DMS53 treated with DMSO at 0.1 percent for 48 hours (cell line): Measurements from ENCODE around the gene TMCC1.
"Not testable (repeated sequence)": the region's sequence is repeated elsewhere in the genome, so short reads cannot be mapped to it uniquely, and the experiment has no call there.

Experiments
- DNase-seq: peaks from one replicate; lab custom pipeline; 2025; ENCODE audit not compliant: unreplicated experiment; lab: John Stamatoyannopoulos, UW

The TMCC1 gene

DNA sequence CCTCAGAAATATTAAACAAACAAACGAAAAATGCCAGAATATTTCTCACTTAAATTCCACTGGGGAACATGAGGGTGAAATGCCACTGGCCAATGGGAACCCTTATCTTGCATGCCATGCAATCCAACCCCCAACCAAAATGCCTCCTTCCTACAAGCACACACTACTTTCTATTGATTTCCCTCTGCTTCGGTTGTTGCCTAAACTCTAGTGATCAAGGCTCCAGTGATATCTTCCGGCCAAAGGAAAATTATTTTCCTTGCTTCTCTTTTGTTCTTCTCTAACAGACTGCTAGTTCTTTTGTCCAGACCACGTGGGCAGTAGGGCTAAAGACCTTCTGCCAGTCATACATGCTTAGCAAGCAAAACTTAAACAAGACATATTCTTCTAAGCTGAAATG lies 115.7 kb downstream of the TMCC1 start:
- DNase-seq = no peak

- no peak for DNase-seq
Measured at GRCh38 chr3:129775870-129776269, 117.6 kb downstream of the TMCC1 start.

GRCh38 chr3:129773691-129774663 lies 119.5 kb downstream of the TMCC1 start:
- DNase-seq = no peak

GRCh38 chr3:129770604-129771003 lies 122.9 kb downstream of the TMCC1 start:
- no peak for DNase-seq

DNA sequence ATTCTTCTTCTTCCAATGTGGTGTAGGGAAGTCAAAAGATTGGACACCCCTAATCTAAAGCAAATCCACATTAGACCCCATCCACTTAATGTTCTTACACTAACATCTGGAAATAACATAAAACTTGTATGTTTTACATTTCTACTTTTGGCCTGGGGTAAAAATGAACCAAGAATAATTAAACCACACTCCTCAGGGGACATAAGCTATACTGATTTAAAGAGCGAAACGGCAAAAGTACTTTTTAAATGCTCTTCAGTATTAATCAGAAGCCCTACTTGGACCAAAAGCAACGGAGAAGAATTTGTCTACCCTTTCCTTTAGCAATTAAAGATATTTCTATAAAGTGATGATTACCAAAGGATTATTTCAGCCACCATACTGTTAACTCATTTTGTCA lies 123.9 kb downstream of the TMCC1 start:
- DNase-seq = no peak

DNA sequence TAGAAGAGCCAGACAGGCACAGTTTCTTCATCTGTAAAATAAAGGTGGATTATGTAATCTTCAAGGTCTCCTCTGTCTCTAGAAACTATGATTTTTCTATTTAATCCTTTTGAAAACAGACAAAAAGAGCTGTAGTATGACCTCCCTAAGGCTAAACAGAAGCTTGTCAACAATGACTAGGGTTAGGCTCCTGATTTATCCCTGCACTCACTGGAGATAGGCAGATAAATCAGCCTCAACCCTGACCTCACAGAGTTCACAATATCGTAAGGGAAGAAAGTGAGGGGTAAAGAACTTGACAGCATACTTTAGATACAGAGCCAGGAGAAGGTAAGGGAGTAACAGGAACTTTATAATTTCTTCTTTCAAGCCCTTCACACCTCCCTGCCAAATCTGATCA lies 124.8 kb downstream of the TMCC1 start:
- DNase-seq = no peak

- DNase-seq = no peak
Measured at GRCh38 chr3:129766135-129766534, 127.4 kb downstream of the TMCC1 start.

GRCh38 chr3:129764090-129764489 lies 129.4 kb downstream of the TMCC1 start:
- DNase-seq = no peak

- DNase-seq = no peak
Measured at GRCh38 chr3:129758785-129759320, 134.7 kb downstream of the TMCC1 start.

- DNase-seq = no peak
Measured at GRCh38 chr3:129758306-129758705, 135.2 kb downstream of the TMCC1 start.

GRCh38 chr3:129756871-129757270 lies 136.6 kb downstream of the TMCC1 start:
- no peak for DNase-seq

DNA sequence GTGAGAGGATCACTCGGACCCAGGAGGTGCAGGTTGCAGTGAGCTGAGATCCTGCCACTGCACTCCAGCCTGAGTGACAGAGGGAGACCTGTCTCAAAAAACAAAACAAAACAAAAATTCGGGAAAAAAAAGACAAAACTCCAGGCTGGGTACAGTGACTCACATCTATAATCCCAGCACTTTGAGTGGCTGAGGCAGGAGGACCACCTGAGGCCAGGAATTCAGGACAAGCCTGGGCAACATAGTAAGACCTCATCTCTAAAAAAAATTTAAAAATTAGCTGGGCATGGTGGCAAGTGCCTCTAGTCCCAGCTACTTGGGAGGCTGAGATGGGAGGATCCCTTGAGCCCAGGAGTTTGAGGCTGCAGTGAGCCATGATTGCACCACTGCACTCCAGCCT lies 142.4 kb downstream of the TMCC1 start:
- DNase-seq = not testable (repeated sequence)

GRCh38 chr3:129749692-129750091 lies 143.8 kb downstream of the TMCC1 start:
- no peak for DNase-seq

- DNase-seq = no peak
Measured at GRCh38 chr3:129747992-129748391, 145.5 kb downstream of the TMCC1 start.

DNA sequence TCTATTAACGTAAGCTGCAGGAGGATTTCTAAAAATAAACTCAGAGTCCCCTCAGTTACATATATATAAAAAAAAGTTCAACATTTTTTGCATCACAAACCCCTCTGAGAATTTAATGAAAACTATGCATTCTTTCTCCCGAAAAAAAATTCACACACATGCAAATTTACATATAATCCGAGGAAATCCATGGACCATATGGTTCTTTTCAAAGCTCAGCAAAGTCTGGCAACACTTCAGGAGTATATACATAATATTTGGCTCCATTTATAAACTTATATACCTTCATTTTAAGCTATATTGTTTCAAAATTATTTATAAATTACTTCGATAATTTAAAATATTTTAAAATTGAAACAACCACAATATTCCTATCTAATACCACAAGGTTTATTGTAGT lies 146.4 kb downstream of the TMCC1 start:
- DNase-seq = no peak

GRCh38 chr3:129746629-129747028 lies 146.9 kb downstream of the TMCC1 start:
- DNase-seq = no peak

DNA sequence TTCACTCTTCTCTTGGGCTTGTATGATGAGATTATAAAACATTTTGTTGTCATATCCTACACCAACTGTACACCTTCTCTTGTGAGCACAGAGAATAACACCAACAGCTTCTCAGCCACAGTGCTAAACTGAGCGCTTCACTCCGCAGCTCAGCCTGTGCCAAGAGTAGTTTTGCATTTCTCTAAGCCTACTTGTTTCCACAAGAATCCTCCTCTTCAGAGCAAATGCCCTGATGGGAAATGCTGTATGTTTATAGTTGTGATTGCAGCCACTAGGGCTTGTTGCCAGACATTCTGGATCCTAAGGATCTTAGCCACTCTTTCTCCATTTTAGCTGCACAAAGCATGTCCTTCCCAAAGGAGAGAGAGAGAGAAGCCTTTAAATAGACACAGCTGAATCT lies 148.3 kb downstream of the TMCC1 start:
- DNase-seq = no peak

GRCh38 chr3:129741794-129742193 lies 151.7 kb downstream of the TMCC1 start:
- no peak for DNase-seq

- no peak for DNase-seq
Measured at GRCh38 chr3:129740090-129740489, 153.4 kb downstream of the TMCC1 start.

DNA sequence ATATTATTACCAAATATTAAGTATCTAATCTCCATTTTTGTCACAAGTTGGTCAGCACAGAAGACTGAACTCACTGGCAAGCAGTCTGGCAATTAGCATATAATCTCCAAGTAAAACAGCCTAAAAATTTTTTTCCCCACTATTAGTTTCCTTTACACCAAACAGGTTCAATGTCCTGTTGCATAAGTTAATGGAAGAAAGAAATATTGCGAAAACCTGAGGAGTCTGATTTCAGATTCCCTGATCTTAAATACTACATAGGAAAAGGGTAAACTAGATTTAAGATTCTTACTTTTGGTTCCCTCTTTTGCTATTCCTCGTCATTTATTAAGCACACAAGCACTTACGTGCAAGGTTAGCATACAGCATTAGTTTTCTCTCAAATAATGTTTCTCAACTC lies 153.9 kb downstream of the TMCC1 start:
- no peak for DNase-seq

DNA sequence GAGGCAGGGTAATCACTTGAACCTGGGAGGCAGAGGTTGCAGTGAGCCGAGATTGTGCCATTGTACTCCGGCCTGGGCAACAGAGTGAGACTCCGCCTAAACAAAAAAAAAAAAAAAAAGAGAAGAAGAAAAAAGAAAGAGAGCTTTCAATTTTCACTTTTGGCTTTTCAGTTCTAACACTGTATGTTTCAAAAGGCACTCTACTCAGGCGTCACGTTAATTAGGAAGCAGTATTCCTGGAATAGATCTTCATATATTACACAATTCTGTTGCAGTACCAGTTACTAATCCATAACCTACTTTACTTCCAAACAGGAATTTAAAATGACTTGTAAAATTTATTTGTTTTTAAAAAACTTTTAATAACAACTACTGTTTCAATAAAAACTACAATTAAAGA lies 155.3 kb downstream of the TMCC1 start:
- DNase-seq = no peak

GRCh38 chr3:129736070-129736469 lies 157.4 kb downstream of the TMCC1 start:
- DNase-seq = no peak

DNA sequence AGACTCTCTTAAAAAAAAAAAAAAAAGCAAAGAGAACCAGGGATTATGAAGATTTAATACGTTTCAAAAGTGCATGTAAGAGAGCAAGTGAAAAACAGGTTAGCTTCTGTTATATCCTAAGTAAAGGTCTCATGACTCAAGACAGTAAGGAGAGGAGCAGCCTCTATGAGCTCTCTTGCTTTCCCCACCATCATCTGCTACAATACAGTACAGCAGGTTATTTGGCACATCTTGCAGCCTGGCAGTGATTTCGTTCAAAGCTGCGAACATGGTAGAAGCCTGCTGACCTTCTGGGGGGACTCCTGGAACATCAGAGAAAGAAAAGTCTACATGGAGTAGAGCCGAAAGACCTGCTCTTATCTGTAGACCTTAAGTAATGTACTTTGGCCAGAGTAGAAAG lies 157.9 kb downstream of the TMCC1 start:
- no peak for DNase-seq
